Renal pelvis (tissue), 4 donors: ENCODE results near the gene CST6. TPM values are rescaled to one million over a fixed set of nuclear protein-coding genes. Genes with fewer than 3 reads are reported as not detected.

ENCODE experiments used
- DNase-seq: peaks from one replicate; pipeline ENCODE4 v3.0.0-alpha.2; 2013
- polyA plus RNA-seq, 3 donors: library from polyadenylated mRNA; unstranded; fragments of 120-200 nt; gene quantifications; one replicate each; pipeline ENCODE4 v1.2.1, GENCODE V29; 2013; ENCODE audit not compliant: insufficient read length in 3 of 3

CST6 gene
- polyA plus RNA-seq, 3 donors: not detected

GRCh38 chr11:66046901-66047300 is 35.1 kb downstream of the CST6 start:
- no peak for DNase-seq

GRCh38 chr11:66047541-66048365 is 35.9 kb downstream of the CST6 start:
- DNase-seq: peak; percentile 58

DNA sequence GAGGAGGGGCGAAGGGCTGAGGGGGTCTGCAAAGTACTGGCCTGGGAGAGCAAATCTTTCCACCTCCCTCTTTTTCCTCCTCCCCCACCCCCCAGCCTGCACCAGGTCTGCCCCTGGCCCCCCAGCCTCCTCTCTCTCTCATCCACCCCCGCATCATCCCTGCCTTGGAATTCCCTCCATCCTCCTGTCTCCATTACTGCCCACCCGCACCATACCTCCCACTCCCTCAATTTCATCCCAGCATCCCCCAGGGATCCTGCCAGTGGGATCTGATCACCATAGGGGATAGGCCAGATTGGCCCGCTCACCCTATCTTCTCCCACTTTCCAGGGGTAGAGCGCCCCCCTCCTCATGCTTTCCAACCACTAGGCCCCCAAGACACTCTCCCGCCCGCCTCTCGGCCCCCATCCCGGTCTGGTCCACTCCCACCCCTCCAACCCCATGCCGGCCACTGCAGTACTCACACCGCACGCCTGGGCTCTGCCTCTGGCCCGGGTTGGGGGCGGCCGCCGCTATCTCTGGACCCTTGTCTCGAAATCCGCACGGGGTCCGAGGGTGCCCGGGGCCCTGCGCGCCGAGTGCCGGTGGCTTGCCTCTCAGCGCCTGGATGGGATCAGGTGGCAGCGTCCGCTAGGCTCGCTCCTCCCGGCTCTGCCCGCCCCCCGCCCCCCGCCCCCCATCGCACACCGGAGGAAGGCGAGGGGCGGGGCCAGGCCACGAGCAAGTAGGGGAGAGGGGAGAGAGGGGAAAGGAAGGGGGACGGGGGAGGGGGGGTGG is 36.9 kb downstream of the CST6 start, which contains the start of gene GAL3ST3:
Gene GAL3ST3 (minus strand): TSS at position 615 of the 777 bp plus-strand sequence. CDS start 3,746 bp downstream, outside the sequence.
- DNase-seq: peak; percentile 42

- peak; percentile 21 for DNase-seq
These were observed 38.9 kb downstream of the CST6 start for GRCh38 chr11:66050581-66051231.

DNA sequence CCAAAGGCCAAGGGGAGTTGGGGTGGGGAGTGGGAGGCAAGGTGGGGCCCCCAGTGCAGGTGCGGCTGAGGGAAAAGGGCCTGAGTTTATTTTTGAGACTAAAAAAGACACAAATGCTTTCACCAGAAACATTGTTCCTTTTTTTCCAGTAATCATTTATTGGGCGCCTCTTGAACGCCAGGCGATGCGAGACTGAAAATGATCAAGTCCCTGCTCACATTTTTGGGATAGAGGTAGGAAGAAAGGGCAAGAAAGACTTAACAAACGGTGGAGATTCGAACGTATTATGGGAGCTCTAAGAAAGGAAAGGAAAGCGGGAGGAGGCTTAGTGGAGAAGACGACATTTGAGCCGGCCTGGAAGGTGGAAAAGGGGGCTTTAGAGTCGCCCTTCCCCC is 39.6 kb downstream of the CST6 start:
- no peak for DNase-seq

GRCh38 chr11:66051766-66052663 is 40.2 kb downstream of the CST6 start, which contains the start of gene SF3B2:
SF3B2 (plus strand) TSS chr11:66052364; CDS start chr11:66052385, 21 bp downstream.
- DNase-seq: peak; percentile 98

DNA sequence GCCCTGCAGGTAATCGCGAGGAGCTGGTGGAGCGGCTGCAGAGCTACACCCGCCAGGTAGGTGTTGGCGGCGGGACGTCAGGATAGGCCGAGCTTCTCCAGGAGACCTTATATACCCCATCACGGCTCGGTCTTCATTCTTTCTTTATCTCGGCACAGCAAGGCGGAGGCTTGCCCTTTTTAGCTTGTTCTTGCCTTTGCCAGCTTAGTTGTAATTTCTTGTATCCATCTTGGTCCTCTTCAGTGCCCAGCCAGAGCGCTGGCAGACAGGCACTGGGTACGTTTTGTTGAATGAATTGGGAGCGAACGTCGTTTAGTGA is 40.8 kb downstream of the CST6 start:
- no peak for DNase-seq

GRCh38 chr11:66055021-66055420 is 43.2 kb downstream of the CST6 start:
- DNase-seq: no peak

DNA sequence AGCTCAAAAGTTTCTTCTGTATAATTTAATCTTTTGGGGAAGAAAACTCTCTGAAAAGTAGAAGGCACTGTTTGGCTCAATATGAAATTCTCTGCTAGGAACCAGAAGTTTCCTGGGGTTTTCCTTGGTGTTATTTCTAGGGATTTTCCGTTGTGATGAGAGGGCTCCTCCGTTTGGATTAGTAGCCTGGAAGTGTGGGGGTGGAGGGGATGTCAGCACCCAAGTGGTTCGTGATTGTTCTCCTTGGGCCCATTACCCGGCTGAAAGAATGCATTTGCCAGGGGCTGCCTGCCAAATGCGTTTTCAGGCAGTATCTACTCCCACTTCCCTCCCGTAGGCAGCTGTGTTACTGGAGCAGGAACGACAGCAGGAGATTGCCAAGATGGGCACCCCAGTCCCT is 44.7 kb downstream of the CST6 start:
- no peak for DNase-seq

- no peak for DNase-seq
These were observed 48.3 kb downstream of the CST6 start for GRCh38 chr11:66059966-66060680.

GRCh38 chr11:66061268-66061667 is 49.5 kb downstream of the CST6 start:
- DNase-seq: no peak

DNA sequence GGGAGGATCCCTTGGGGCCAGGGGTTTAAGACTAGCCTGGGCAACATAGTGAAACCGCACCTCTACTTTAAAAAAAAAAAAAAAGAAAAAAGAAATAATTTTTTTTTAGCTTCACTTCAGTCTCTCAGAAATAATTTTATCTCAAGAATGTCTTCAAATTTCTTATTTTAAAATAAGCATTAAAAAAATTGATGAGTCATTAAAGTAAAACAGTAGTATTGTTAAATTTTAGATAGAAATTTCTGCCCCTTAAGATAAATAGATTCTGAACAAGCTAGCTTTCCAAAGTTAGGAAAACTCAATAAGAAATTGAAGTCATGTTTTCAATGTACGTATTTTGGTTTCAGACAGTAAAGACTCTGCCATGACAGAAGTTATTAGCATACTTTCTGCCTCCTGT is 50.6 kb downstream of the CST6 start:
- DNase-seq: no peak

Other genes starting within 250 kb of the CST6 start
- gene AP5B1, start 231.0 kb upstream of the CST6 start, polyA plus RNA-seq: 10 to 100 TPM in 2 of 3 donors, 1 to 10 TPM in 1; 7.9 to 10.9 (median 10.8) TPM
- 10 to 100 TPM; 14.6 to 17.3 (median 17.1) TPM for gene OVOL1, start 224.9 kb upstream of the CST6 start, polyA plus RNA-seq
- gene SNX32, start 178.0 kb upstream of the CST6 start, polyA plus RNA-seq: 1 to 10 TPM; 2.1 to 3.3 (median 2.3) TPM
- gene CFL1, start 153.8 kb upstream of the CST6 start, polyA plus RNA-seq: 100 to 1,000 TPM; 739 to 933 (median 787) TPM
- 10 to 100 TPM; 50.2 to 59.8 (median 53.4) TPM for gene MUS81, start 151.6 kb upstream of the CST6 start, polyA plus RNA-seq
- 100 to 1,000 TPM; 111 to 137 (median 118) TPM for gene EFEMP2, start 139.2 kb upstream of the CST6 start, polyA plus RNA-seq
- gene CTSW, start 132.2 kb upstream of the CST6 start, polyA plus RNA-seq: 1 to 10 TPM in 2 of 3 donors, under 1 TPM in 1; 0.73 to 1.5 (median 1.5) TPM
- 10 to 100 TPM; 86.5 to 95.6 (median 94.2) TPM for gene FIBP, start 123.5 kb upstream of the CST6 start, polyA plus RNA-seq
- 10 to 100 TPM; 10.6 to 20.8 (median 13.6) TPM for gene CCDC85B, start 121.3 kb upstream of the CST6 start, polyA plus RNA-seq
- under 1 TPM in 1 of 3 donors, not detected in 2; 0.14 TPM for gene FOSL1, start 111.6 kb upstream of the CST6 start, polyA plus RNA-seq
- 10 to 100 TPM; 35.3 to 46.2 (median 44.4) TPM for gene C11orf68, start 92.9 kb upstream of the CST6 start, polyA plus RNA-seq
- 100 to 1,000 TPM in 1 of 3 donors, 10 to 100 TPM in 2; 82.5 to 112 (median 93.0) TPM for gene DRAP1, start 92.6 kb upstream of the CST6 start, polyA plus RNA-seq
- under 1 TPM in 2 of 3 donors, not detected in 1; 0.18 to 0.28 TPM for gene TSGA10IP, start 66.5 kb upstream of the CST6 start, polyA plus RNA-seq
- gene SART1, start 50.3 kb upstream of the CST6 start, polyA plus RNA-seq: 10 to 100 TPM; 50.1 to 57.6 (median 55.5) TPM
- 10 to 100 TPM; 27.9 to 29.9 (median 28.2) TPM for gene EIF1AD, start 9.9 kb upstream of the CST6 start, polyA plus RNA-seq
- gene BANF1, start 9.5 kb upstream of the CST6 start, polyA plus RNA-seq: 100 to 1,000 TPM; 243 to 285 (median 271) TPM
- not detected for gene CATSPER1, start 14.5 kb downstream of the CST6 start, polyA plus RNA-seq
- gene GAL3ST3, start 37.2 kb downstream of the CST6 start, polyA plus RNA-seq: 1 to 10 TPM; 5.4 to 6.4 (median 6.1) TPM
- gene SF3B2, start 40.4 kb downstream of the CST6 start, polyA plus RNA-seq: 100 to 1,000 TPM; 229 to 250 (median 238) TPM
- 10 to 100 TPM; 46.0 to 53.7 (median 49.2) TPM for gene PACS1, start 58.3 kb downstream of the CST6 start, polyA plus RNA-seq
- 10 to 100 TPM; 26.8 to 29.7 (median 28.7) TPM for gene KLC2, start 245.7 kb downstream of the CST6 start, polyA plus RNA-seq